ENCODE measurements around the gene CLCA4.

The CLCA4 gene

GRCh38 chr1:86507935-86508582 lies 38.8 kb upstream of the CLCA4 start:
- H3K27me3 ChIP-seq (ENCODE audit: control insufficient read depth in 1 of 2, insufficient read depth in 2 of 2, low read length in 2 of 2) = no peaks in the 10 kb centered on the region
- no peaks in the 10 kb centered on the region for H3K36me3 ChIP-seq (ENCODE audit: control insufficient read depth in 2 of 2, insufficient read depth in 2 of 2, low read length in 2 of 2)
- H3K9me3 ChIP-seq (ENCODE audit: control insufficient read depth in 2 of 2, low read length in 2 of 2) = no peaks in the 10 kb centered on the region
- no peak overlapping the region for H3K4me3 ChIP-seq (ENCODE audit: low read length in 2 of 2)
- peaks cover 30% of the 10 kb centered on the region for H3K4me1 ChIP-seq (ENCODE audit: control insufficient read depth, insufficient read depth, low read length)
- no peak overlapping the region for H3K9ac ChIP-seq (ENCODE audit: low read length in 2 of 2)
- no peak overlapping the region for H3K27ac ChIP-seq (ENCODE audit: low read length)

GRCh38 chr1:86508583-86508969 lies 38.3 kb upstream of the CLCA4 start:
- H3K4me1 ChIP-seq (ENCODE audit: control insufficient read depth, insufficient read depth, low read length) = peaks cover 25% of the 10 kb centered on the region
- H3K27me3 ChIP-seq (ENCODE audit: control insufficient read depth in 1 of 2, insufficient read depth in 2 of 2, low read length in 2 of 2) = no peaks in the 10 kb centered on the region
- H3K9me3 ChIP-seq (ENCODE audit: control insufficient read depth in 2 of 2, low read length in 2 of 2) = no peaks in the 10 kb centered on the region
- H3K36me3 ChIP-seq (ENCODE audit: control insufficient read depth in 2 of 2, insufficient read depth in 2 of 2, low read length in 2 of 2) = no peaks in the 10 kb centered on the region
- no peak overlapping the region for H3K27ac ChIP-seq (ENCODE audit: low read length)
- no peak overlapping the region for H3K4me3 ChIP-seq (ENCODE audit: low read length in 2 of 2)
- H3K9ac ChIP-seq (ENCODE audit: low read length in 2 of 2) = no peak overlapping the region

DNA sequence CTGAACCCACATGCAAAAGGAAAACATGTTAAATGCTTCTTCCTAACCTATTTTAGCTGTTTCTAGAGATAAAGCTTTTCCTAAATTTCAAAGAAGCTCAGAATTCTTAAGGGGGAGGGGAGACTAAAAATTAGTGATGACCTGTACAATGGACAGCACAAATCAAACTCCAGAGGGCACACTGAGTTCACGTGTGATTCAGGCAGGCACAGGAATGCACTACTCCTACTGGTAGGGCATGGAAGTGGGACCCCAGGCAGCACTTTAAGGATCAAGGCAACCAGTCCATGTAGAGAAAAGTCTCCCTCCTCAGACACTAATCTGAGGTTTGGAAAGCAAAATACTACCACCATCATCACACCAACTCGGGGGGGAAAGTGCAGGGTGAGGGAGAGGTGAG lies 31.3 kb upstream of the CLCA4 start:
- no peak overlapping the region for H3K4me3 ChIP-seq (ENCODE audit: low read length in 2 of 2)
- H3K9me3 ChIP-seq (ENCODE audit: control insufficient read depth in 2 of 2, low read length in 2 of 2) = no peaks in the 10 kb centered on the region
- no peak overlapping the region for H3K9ac ChIP-seq (ENCODE audit: low read length in 2 of 2)
- no peaks in the 10 kb centered on the region for H3K4me1 ChIP-seq (ENCODE audit: control insufficient read depth, insufficient read depth, low read length)
- no peak overlapping the region for H3K27ac ChIP-seq (ENCODE audit: low read length)
- H3K36me3 ChIP-seq (ENCODE audit: control insufficient read depth in 2 of 2, insufficient read depth in 2 of 2, low read length in 2 of 2) = no peaks in the 10 kb centered on the region
- no peaks in the 10 kb centered on the region for H3K27me3 ChIP-seq (ENCODE audit: control insufficient read depth in 1 of 2, insufficient read depth in 2 of 2, low read length in 2 of 2)

DNA sequence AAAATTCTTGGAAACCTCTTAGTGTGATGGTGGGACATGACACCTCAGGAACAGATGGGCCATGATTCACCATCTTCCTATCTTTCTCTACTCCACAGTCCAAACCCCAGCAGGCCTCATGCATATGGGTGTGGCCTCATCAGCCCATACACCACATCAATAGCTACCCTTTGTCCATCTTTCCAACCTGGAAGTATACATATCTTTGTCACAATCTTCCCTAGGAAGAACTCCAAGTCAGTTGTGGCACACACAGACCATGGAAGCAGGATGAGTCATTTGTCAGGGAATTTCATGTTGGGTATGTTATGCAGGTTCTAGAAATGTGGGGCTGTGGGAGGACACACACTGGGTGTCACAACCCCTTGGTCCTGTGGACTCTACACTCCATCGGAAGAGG lies 30.5 kb upstream of the CLCA4 start:
- Histone ChIP-seq H3K27me3 (ENCODE audit: control insufficient read depth in 1 of 2, insufficient read depth in 2 of 2, low read length in 2 of 2) (no peaks in the 10 kb centered on the region), H3K4me1 (ENCODE audit: control insufficient read depth, insufficient read depth, low read length) (no peaks in the 10 kb centered on the region), H3K9me3 (ENCODE audit: control insufficient read depth in 2 of 2, low read length in 2 of 2) (no peaks in the 10 kb centered on the region)

GRCh38 chr1:86517336-86517735 lies 29.5 kb upstream of the CLCA4 start:
- Histone ChIP-seq H3K4me3 (ENCODE audit: low read length in 2 of 2) (no peak overlapping the region), H3K9ac (ENCODE audit: low read length in 2 of 2) (no peak overlapping the region), H3K27me3 (ENCODE audit: control insufficient read depth in 1 of 2, insufficient read depth in 2 of 2, low read length in 2 of 2) (no peaks in the 10 kb centered on the region), H3K36me3 (ENCODE audit: control insufficient read depth in 2 of 2, insufficient read depth in 2 of 2, low read length in 2 of 2) (no peaks in the 10 kb centered on the region), H3K4me1 (ENCODE audit: control insufficient read depth, insufficient read depth, low read length) (no peaks in the 10 kb centered on the region), H3K27ac (ENCODE audit: low read length) (no peak overlapping the region), H3K9me3 (ENCODE audit: control insufficient read depth in 2 of 2, low read length in 2 of 2) (no peaks in the 10 kb centered on the region)

More for the DNA sequence above, 30.5 kb upstream of the CLCA4 start:
- H3K9ac ChIP-seq (ENCODE audit: low read length in 2 of 2) = no peak overlapping the region
- no peak overlapping the region for H3K27ac ChIP-seq (ENCODE audit: low read length)
- H3K36me3 ChIP-seq (ENCODE audit: control insufficient read depth in 2 of 2, insufficient read depth in 2 of 2, low read length in 2 of 2) = no peaks in the 10 kb centered on the region
- no peak overlapping the region for H3K4me3 ChIP-seq (ENCODE audit: low read length in 2 of 2)

- Histone ChIP-seq H3K4me3 (ENCODE audit: low read length in 2 of 2) (no peak overlapping the region), H3K27me3 (ENCODE audit: control insufficient read depth in 1 of 2, insufficient read depth in 2 of 2, low read length in 2 of 2) (no peaks in the 10 kb centered on the region), H3K27ac (ENCODE audit: low read length) (no peak overlapping the region), H3K4me1 (ENCODE audit: control insufficient read depth, insufficient read depth, low read length) (no peaks in the 10 kb centered on the region), H3K9me3 (ENCODE audit: control insufficient read depth in 2 of 2, low read length in 2 of 2) (no peaks in the 10 kb centered on the region), H3K9ac (ENCODE audit: low read length in 2 of 2) (no peak overlapping the region), H3K36me3 (ENCODE audit: control insufficient read depth in 2 of 2, insufficient read depth in 2 of 2, low read length in 2 of 2) (no peaks in the 10 kb centered on the region)
Observed at GRCh38 chr1:86520789-86521521, 25.9 kb upstream of the CLCA4 start.

DNA sequence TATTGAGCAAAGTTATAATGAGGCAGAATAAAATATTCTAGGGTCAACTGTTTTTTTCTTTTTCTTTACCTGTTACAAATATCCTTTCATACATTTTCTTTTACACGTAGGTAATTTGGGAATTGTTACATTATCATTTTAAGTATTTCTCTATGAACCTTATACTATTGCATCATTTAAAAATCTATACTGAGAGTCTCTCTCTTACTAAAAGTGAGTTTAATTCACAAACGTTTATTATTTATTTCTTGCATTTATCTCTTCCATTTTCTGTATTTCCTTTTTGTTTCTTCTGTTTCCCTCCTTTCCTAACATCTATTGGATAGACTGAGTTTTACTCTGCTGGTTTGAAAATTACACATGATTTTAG lies 25.4 kb upstream of the CLCA4 start:
- Histone ChIP-seq H3K4me1 (ENCODE audit: control insufficient read depth, insufficient read depth, low read length) (no peaks in the 10 kb centered on the region), H3K9me3 (ENCODE audit: control insufficient read depth in 2 of 2, low read length in 2 of 2) (no peaks in the 10 kb centered on the region), H3K27ac (ENCODE audit: low read length) (no peak overlapping the region), H3K4me3 (ENCODE audit: low read length in 2 of 2) (no peak overlapping the region), H3K9ac (ENCODE audit: low read length in 2 of 2) (no peak overlapping the region), H3K36me3 (ENCODE audit: control insufficient read depth in 2 of 2, insufficient read depth in 2 of 2, low read length in 2 of 2) (no peaks in the 10 kb centered on the region), H3K27me3 (ENCODE audit: control insufficient read depth in 1 of 2, insufficient read depth in 2 of 2, low read length in 2 of 2) (no peaks in the 10 kb centered on the region)

- no peak overlapping the region for H3K27ac ChIP-seq (ENCODE audit: low read length)
- H3K4me3 ChIP-seq (ENCODE audit: low read length in 2 of 2) = no peak overlapping the region
- H3K27me3 ChIP-seq (ENCODE audit: control insufficient read depth in 1 of 2, insufficient read depth in 2 of 2, low read length in 2 of 2) = no peaks in the 10 kb centered on the region
Observed at GRCh38 chr1:86522240-86522639, 24.6 kb upstream of the CLCA4 start.

DNA sequence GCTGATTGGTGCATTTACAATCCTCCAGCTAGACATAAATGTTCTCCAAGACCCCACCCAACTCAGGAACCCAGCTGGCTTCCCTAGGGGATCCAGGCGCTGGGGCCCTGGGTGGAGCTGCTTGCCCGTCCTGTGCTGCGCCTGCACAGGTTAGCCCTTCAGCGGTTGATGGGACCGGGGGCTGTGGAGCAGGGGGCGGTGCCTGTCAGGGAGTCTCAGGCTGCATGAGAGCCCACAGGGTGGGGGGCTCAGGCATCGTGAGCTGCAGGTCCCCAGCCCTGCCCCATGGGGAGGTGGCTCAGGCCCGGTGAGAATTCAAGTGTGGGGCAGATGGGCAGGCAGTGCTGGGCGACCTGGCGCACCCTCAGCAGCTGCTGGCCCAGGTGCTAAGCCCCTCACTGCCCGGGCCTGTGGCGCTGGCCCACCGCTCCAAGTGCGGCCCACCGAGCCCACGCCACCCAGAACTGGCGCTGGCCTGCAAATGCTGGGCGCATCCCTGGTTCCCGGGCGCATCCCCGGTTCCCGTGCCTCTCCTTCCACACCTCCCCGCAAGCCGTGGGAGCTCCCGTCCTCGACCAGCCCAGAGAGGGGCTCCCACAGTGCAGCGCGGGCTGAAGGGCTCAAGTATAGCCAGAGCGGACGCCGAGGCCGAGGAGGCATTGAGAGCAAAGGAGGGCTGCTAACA lies 23.1 kb upstream of the CLCA4 start:
- no peaks in the 10 kb centered on the region for H3K36me3 ChIP-seq (ENCODE audit: control insufficient read depth in 2 of 2, insufficient read depth in 2 of 2, low read length in 2 of 2)
- no peak overlapping the region for H3K27ac ChIP-seq (ENCODE audit: low read length)
- no peaks in the 10 kb centered on the region for H3K27me3 ChIP-seq (ENCODE audit: control insufficient read depth in 1 of 2, insufficient read depth in 2 of 2, low read length in 2 of 2)
- H3K4me3 ChIP-seq (ENCODE audit: low read length in 2 of 2) = no peak overlapping the region
- H3K4me1 ChIP-seq (ENCODE audit: control insufficient read depth, insufficient read depth, low read length) = no peaks in the 10 kb centered on the region
- no peak overlapping the region for H3K9ac ChIP-seq (ENCODE audit: low read length in 2 of 2)
- H3K9me3 ChIP-seq (ENCODE audit: control insufficient read depth in 2 of 2, low read length in 2 of 2) = no peaks in the 10 kb centered on the region

More at GRCh38 chr1:86522240-86522639, 24.6 kb upstream of the CLCA4 start:
- no peaks in the 10 kb centered on the region for H3K9me3 ChIP-seq (ENCODE audit: control insufficient read depth in 2 of 2, low read length in 2 of 2)
- no peak overlapping the region for H3K9ac ChIP-seq (ENCODE audit: low read length in 2 of 2)
- no peaks in the 10 kb centered on the region for H3K36me3 ChIP-seq (ENCODE audit: control insufficient read depth in 2 of 2, insufficient read depth in 2 of 2, low read length in 2 of 2)
- H3K4me1 ChIP-seq (ENCODE audit: control insufficient read depth, insufficient read depth, low read length) = no peaks in the 10 kb centered on the region

GRCh38 chr1:86527306-86527705 lies 19.6 kb upstream of the CLCA4 start:
- no peak overlapping the region for H3K4me3 ChIP-seq (ENCODE audit: low read length in 2 of 2)
- no peaks in the 10 kb centered on the region for H3K9me3 ChIP-seq (ENCODE audit: control insufficient read depth in 2 of 2, low read length in 2 of 2)
- no peak overlapping the region for H3K9ac ChIP-seq (ENCODE audit: low read length in 2 of 2)
- no peaks in the 10 kb centered on the region for H3K36me3 ChIP-seq (ENCODE audit: control insufficient read depth in 2 of 2, insufficient read depth in 2 of 2, low read length in 2 of 2)
- H3K27me3 ChIP-seq (ENCODE audit: control insufficient read depth in 1 of 2, insufficient read depth in 2 of 2, low read length in 2 of 2) = no peaks in the 10 kb centered on the region
- no peak overlapping the region for H3K27ac ChIP-seq (ENCODE audit: low read length)
- H3K4me1 ChIP-seq (ENCODE audit: control insufficient read depth, insufficient read depth, low read length) = no peaks in the 10 kb centered on the region
